Central memory CD4-positive, alpha-beta T cell (primary cell): ENCODE results near the gene SIL1.
"Not testable (repeated sequence)": the region's sequence is repeated elsewhere in the genome, so short reads cannot be mapped to it uniquely, and the experiment has no call there.

Experiments used
- DNase-seq: peaks from one replicate; pipeline ENCODE4 v3.0.0; 2022
- total RNA-seq, 3 experiments: gene quantifications; one replicate each; lab custom pipeline; 2026; lab: John Stamatoyannopoulos, UW

Gene SIL1
- 11.7 to 20.5 (median 12.5) reads per million in 3 experiments for total RNA-seq

DNA sequence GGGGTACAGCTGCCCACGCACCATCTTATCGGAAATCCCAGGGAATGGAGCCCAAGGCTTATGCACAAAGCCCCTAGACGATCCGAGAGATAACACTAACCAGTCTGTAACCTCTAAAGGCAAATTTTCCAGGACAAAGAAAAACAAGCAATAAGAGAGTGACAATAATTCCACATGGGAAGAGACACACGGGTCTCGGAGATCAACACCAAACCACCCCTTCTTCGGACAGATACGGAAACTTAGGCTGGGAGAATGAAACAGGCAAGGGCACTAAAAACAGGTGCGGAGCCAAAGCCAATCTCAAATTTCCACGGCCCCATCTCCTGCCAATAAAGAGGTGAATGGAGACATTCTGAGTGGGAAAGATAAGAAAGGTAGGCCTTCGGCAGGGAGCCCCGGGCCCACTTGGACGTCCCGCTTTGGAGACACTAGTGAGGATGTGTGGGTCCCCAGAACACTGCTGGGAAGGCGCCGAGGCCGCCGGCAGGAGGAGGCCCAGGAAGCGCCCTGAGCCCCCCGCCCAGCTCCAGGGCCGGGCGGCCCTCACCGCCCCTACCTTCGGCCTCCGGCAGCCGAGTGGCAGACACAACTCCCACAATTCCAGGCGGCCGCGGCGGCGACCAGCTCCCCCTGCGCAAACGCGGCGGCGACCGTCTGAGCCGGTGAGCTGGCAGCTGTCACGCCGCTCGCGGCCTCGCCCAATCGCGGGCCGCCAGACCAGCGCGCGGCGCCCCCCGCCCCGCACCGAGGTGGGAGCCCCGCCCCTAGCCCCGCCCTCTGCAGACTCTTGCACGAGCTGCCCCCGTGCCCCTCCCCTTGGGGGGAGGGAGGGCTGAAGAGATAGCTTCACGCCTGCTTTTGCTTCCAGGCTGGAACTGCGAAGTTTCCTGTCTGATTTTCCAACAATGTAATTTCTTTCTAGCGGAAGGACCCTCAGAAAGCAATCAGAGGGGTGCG lies at the start of gene SIL1:
Gene SIL1, minus strand, starts transcription at position 659 of the 960 bp plus-strand sequence. CDS start 70,525 bp downstream, outside the sequence.
- peak; percentile 89 for DNase-seq

DNA sequence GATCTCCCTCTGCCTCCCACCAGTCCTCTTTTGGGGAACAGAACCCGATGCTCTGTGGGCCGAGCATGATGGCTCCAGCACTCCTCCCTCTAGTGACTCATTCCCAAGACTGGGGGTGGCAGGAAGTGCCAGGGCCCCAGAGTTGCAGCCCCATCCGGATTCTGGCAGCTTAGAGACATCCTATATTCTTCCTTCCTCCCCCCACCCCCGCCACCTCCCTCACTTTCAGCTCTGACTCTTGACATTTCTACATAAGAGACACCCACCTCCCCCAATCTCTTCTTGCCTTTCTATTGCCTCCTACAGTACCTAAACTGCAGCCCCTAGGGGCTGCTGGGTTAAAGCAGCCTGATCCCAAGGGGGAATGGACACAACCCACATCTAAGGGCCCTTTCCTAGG lies 48.2 kb upstream of the SIL1 start:
- no peak for DNase-seq

DNA sequence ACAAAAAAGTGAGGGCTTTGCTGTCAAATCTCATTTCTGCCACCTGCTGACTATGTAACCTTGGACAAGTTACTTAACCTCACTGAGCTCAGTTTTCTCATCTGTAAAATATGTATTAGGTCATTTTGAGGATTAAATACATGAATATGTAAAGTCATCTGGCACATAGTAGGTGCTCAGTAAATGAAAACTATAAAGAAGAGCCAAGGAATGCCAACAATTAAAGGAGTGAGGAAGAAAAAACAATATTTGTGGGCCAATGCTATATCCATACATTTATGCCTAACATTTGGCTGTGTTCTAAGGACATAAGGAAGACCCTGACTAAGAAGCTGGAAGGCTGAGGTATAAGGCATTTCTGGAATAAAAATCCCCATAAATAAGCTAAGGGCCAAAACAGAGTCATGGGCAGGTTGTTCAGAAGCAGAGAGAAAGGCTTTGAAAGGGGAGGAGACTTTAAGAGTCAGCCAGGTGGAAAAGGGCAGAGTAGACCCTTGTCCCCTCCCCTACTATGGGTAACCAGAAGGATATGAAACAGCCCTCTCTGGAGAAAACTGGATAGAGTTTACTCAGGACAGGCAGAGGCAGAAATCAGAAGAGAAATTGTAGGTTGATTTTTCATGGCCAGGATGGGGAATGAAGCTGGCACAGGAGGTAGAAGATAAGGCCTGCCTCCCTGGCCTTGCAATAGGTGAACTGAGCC lies 47.6 kb upstream of the SIL1 start:
- DNase-seq = no peak

- no peak for DNase-seq
Measured at GRCh38 chr5:139243425-139243970, 45.3 kb upstream of the SIL1 start.

DNA sequence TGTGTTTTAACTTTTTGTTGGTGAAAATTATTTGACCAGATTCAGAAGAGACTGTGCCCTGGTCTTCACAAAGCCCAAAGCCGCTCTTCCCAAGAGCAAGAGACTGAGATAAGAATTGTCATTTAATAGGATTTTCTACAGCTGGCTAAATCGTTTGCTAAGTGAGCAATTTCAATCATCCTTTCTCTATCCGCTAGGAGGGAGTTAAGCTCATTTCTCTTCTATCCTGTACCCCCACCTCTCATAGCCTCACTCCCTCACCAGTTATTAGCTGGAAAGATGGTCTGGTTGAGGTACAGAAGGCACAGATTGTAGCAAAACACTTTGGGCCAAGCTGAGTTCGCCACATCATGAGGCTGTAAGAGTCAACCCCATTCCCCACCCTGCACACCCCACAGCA lies 43.0 kb upstream of the SIL1 start:
- DNase-seq = no peak

DNA sequence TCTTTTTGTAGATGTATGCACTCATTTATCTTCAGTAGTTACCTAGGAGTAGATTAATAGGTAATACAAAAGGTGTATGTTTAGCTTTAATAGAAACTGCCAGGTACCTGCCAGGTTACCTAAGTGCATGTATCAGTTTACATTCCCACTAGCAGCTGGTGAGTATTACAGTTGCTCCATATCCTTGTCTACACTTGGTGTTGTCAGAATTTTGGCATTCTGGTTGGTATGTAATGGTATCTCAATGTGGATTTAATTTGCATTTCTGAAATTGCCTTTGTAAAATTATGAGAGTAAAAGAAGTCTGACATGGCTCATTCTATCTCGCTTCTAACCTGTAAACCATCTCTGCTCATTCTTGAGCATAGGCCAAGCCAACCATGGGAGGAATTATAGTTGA lies 38.3 kb upstream of the SIL1 start:
- no peak for DNase-seq

GRCh38 chr5:139232147-139232724 lies 34.1 kb upstream of the SIL1 start:
- no peak for DNase-seq

GRCh38 chr5:139228201-139228803 lies 30.1 kb upstream of the SIL1 start:
- DNase-seq = no peak

DNA sequence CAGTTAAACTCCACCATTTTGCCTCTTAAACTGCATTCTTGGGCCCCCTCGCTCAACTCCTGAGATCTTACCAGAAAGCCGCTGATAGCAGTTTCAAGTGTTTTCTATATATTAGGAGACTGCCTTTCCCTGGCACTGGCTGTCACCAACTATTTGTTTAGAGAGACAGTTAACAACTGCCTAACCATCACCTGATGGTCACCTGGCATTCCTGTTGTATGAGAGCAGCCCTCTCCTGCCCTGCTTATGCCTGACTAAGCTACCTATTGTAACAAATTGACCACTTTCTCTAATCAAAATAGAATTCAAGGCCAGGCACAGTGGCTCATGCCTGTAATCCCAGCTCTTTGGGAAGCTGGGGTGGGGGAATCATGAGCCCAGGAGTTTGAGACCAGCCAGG lies 28.0 kb upstream of the SIL1 start:
- DNase-seq = no peak

DNA sequence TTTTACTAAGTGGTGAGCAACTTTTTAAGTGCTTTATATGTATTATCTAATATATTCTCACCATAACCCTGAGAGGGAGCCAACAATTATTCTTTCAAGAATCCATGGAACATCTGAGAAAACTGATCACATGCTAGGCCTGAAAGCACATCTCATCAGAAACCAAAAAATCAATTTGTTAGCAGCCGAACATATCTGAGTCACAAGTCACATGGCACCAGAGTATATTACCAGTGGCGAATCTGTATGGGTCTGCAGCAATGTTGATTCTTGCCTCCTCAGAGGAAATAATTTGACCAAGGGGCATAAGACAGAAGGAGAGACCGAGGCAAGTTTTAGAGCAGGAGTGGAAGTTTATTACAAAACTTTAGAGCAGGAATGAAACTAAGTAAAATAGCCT lies 25.3 kb upstream of the SIL1 start:
- DNase-seq = no peak

DNA sequence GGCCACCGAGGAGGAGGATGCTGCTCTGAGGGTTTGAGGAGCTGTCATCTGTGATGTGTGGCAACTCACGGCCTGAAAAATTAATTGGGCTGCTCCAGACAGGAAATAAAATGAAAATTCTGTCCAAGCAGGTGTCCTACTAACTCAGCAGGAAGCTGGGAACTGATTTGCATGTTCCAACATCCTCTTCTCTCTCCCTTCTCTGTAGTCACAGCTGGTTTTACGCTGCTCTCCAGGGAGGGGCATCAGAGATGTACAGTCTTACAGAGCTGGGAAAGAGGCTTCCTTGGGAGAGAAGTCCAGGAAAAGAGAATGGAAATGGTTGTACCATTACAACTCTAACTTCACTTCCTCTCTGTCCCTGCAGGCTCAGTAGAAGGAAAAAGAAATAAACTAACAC lies 24.2 kb upstream of the SIL1 start:
- DNase-seq = no peak

GRCh38 chr5:139218038-139218437 lies 19.9 kb upstream of the SIL1 start:
- DNase-seq = not testable (repeated sequence)

- DNase-seq = no peak
Measured at GRCh38 chr5:139215107-139215975, 17.2 kb upstream of the SIL1 start.

DNA sequence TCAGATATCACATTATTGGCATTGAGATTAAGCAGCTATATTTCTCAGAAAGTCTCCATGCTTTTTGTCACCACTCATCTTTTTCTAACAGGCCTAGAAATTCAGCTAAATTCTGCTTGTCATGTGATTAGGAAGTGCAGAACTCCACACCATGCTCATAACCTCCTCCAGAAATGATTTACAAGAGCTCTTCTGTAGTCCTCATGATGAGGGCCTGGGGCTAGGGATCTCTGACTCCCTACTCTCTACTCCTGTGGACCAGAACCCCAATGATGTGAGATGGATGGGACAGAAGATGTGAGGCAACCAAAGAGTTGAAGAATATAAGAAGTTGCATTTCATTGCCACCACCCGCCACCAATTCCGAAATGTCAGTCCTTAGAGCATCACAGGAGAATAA lies 16.5 kb upstream of the SIL1 start:
- DNase-seq = no peak

DNA sequence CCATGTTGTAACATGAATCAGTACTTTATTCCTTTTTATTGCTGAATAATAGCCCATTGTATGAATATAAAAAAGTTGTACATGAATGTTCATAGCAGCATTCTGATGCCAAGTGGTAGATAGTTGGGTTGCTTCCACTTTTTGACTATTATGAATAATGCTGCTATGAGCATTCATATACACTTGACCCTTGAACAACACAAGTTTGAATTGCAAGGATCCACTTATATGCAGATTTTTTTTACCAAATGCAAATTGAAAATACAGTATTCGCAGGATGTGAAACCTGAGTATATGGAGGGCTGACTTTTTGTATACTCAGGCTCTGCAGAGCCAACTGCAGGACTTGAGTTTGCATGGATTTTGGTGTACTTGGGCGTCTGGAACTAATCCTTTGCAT lies 14.7 kb upstream of the SIL1 start:
- no peak for DNase-seq

DNA sequence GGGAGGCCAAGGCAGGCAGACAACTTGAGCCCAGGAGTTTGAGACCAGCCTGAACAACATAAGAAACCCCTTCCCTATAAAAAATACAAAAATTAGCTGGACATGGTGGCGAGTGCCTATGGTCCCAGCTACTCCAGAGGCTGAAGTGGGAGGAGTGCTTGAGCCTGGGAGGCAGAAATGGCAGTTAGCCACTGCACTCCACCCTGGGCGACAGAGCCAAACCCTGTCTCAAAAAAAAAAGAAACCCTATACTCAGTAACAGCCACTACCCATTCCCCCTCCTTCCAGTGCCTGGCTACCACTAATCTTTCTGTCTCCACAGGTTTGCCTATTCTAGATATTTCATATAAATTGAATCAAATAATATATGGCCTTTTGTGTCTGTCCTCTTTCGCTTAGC lies 14.3 kb upstream of the SIL1 start:
- no peak for DNase-seq

GRCh38 chr5:139210585-139210984 lies 12.4 kb upstream of the SIL1 start:
- DNase-seq = no peak

GRCh38 chr5:139207297-139208000 lies 9.3 kb upstream of the SIL1 start:
- DNase-seq = no peak

- no peak for DNase-seq
Measured at GRCh38 chr5:139205586-139205985, 7.4 kb upstream of the SIL1 start.

DNA sequence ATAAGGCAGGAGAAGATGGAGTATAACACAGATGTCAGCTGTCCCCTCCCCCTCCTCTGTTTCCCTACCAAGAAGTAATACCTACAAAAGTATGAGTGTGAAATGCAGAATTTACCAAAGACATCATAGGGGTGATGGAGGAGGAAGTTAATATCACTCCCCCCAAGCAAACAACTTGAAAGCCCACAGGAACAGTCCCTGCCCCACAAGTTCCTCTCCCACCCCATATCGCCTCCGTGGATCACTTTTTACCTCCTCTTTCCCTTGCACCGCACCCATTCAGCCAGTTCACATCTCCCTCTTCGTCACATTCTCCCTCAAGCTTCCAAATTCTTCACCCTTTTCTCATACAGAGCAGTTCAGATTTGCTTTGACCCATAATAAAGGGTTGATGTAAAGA lies 7.0 kb upstream of the SIL1 start:
- no peak for DNase-seq

DNA sequence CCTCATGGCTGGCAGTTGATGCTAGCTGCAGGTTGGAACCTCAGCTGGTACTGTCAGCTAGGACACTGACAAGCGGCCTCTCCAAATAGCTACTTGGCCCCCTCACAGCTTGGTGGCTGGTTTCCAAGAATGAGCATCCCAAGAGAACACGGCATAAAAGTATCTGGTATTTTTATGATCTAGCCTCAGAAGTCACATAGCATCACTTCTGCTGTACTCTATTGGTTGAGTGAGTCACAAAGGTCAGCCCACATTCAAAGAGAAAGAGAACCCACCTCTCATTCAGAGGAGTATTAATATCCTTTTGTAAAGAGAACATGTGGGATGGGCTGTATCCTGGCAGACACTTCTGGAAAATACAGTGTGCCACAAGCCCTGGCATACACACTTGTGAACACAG lies 6.0 kb upstream of the SIL1 start:
- no peak for DNase-seq
